ENCODE measurements around the gene PRMT5. TPM values are rescaled to one million over a fixed set of nuclear protein-coding genes. Genes with fewer than 3 reads are reported as not detected.

The PRMT5 gene
- total and polyA plus RNA-seq, 2 donors (not counting 3 experiments of a cell fraction or from before 2014, with no cell fraction given): 73.1 to 197 TPM

GRCh38 chr14:22928237-22929103 is 706 bp downstream of the PRMT5 start:
- Histone ChIP-seq H3K4me2 (ENCODE audit: insufficient read depth, low read length) (peak overlapping the region; percentile 72), H3K27ac (ENCODE audit: insufficient read depth, low read depth, low read length) (peak overlapping the region; percentile 68), H3K9me3 (replicated peaks; ENCODE audit: control insufficient read depth, insufficient read depth, low read length) (no peaks in the 10 kb centered on the region), H4K20me1 (replicated peaks; ENCODE audit: control insufficient read depth, extremely low read depth, insufficient read depth, low read length) (no peaks in the 10 kb centered on the region), H3K79me2 (ENCODE audit: control insufficient read depth, insufficient read depth, low read length) (peaks cover 16% of the 10 kb centered on the region), H3K9me1 (replicated peaks; ENCODE audit: control insufficient read depth, extremely low read depth, insufficient read depth, low read length) (no peaks in the 10 kb centered on the region), H3K4me1 (ENCODE audit: control insufficient read depth, extremely low read depth, insufficient read depth, low read length) (peaks cover 16% of the 10 kb centered on the region), H3K36me3 (ENCODE audit: control insufficient read depth in 2 of 2, extremely low read depth in 1 of 2, insufficient read depth in 2 of 2, low read length in 2 of 2) (peaks cover 6 to 16% of the 10 kb centered on the region in 2 experiments), H2AFZ (ENCODE audit: low read depth, low read length) (peak overlapping the region; percentile 71), H3K9ac (replicated peaks; ENCODE audit: extremely low read depth, insufficient read depth, low read length) (peak overlapping the region; percentile 83), H3K27me3 (ENCODE audit: control insufficient read depth in 2 of 2, insufficient read depth in 2 of 2, low read length in 2 of 2) (no peaks in the 10 kb centered on the region), H3K4me3 (replicated peaks in 1 of 3; ENCODE audit: insufficient read depth in 1 of 3, low read depth in 1 of 3, low read length in 3 of 3) (peak overlapping the region; percentile 66 to 95 (median 81))
- DNase-seq (ENCODE audit: low read depth, low spot score) (peak; percentile 26), FAIRE-seq (peak; percentile 67)
- ChIA-PET POLR2A (interaction anchor here (0.5 to 1.9 kb wide), 5 partner anchors 10 to 1275 kb away, joined by 3 to 12 read pairs (median 5); partner anchors contain the start of genes HAUS4 and RBM23), CTCF (interaction anchor here (0.7 to 3.1 kb wide), 17 partner anchors 9 to 1343 kb away, joined by 3 to 46 read pairs (median 10); partner anchors contain the start of genes AJUBA, HAUS4, RABGGTA and RBM23)
- dilution Hi-C loops (cut with MboI; ENCODE audit: extremely low pct_ligation_motif_present, low sequenced_read_pairs) (no loop called here), intact Hi-C loops (cut with micrococcal nuclease) (loop anchor here (1.0 to 5.0 kb wide), 4 partner anchors 9 to 340 kb away; partner anchors contain the start of genes CDH24, DAD1 and RBM23)
- TF ChIP-seq GATA2 (IDR thresholded peaks at IDR 0.05; ENCODE audit: insufficient read depth, insufficient read length, low read depth, low read length): no peak
- TF ChIP-seq FOS (IDR thresholded peaks at IDR 0.05; ENCODE audit: borderline replicate concordance, insufficient read depth, low read length): no peak
- no peak for TF ChIP-seq MAX (IDR thresholded peaks at IDR 0.05; ENCODE audit: insufficient read depth, insufficient read length)
- no peak for TF ChIP-seq POLR2A (IDR thresholded peaks at IDR 0.05; ENCODE audit: low read depth, low read length)
- no peak for TF ChIP-seq MYC (IDR thresholded peaks at IDR 0.05; ENCODE audit: low read depth, low read length)
- no peak for TF ChIP-seq CTCF (IDR thresholded peaks at IDR 0.05; ENCODE audit: extremely low read depth in 1 of 2, insufficient read depth in 1 of 2, low read depth in 1 of 2, low read length in 2 of 2)
- TF ChIP-seq POLR2AphosphoS5 (IDR thresholded peaks at IDR 0.05; ENCODE audit: insufficient read depth, low read depth, low read length): no peak
- TF ChIP-seq EZH2 (IDR thresholded peaks at IDR 0.05; ENCODE audit: borderline replicate concordance, low read depth, low read length, severe bottlenecking): no peak
- no peak for TF ChIP-seq JUN (IDR thresholded peaks at IDR 0.05; ENCODE audit: borderline replicate concordance, insufficient read depth, insufficient read length, low read depth)
- BruUV-seq (replicated peaks): TSS peak; percentile 48

All from endothelial cell of umbilical vein (primary cell).